CD4-positive, CD25-positive, alpha-beta regulatory T cell (primary cell): ENCODE results near the gene SLC5A5. TPM values are rescaled to one million over a fixed set of nuclear protein-coding genes. Genes with fewer than 3 reads are reported as not detected.

Experiments used
- ATAC-seq, 2 donors: fragments of 150-1000 bp; cut with Tn5 transposase; one replicate each; pipeline ENCODE4 v1.10.0; 2021; ENCODE audit warnings: low read depth in 2 of 2, moderate number of reproducible peaks in 2 of 2, moderate library complexity in 1 of 2
- DNase-seq, 3 donors: peaks; one replicate each; pipeline versions ENCODE4 v3.0.0 to v3.0.0-alpha.2; 2012 to 2022; ENCODE audit warnings: mixed read lengths in 1 of 3
- H3K27ac ChIP-seq: one replicate; pipeline ENCODE4 v1.7.0; 2013; ENCODE audit warnings: mild to moderate bottlenecking, low read length; ENCODE audit not compliant: insufficient read depth, poor library complexity, severe bottlenecking
- H3K27me3 ChIP-seq: one replicate; pipeline ENCODE4 v1.7.0; 2013; ENCODE audit warnings: low read length; ENCODE audit not compliant: control insufficient read depth, insufficient read depth
- H3K36me3 ChIP-seq: one replicate; pipeline ENCODE4 v1.7.0; 2013; ENCODE audit warnings: mild to moderate bottlenecking, low read length, moderate library complexity; ENCODE audit not compliant: control insufficient read depth, insufficient read depth
- H3K4me1 ChIP-seq: 2 replicates; pipeline ENCODE4 v1.7.0; 2013; ENCODE audit warnings: mild to moderate bottlenecking, low read length; ENCODE audit not compliant: insufficient read depth, control insufficient read depth, poor library complexity, severe bottlenecking
- H3K4me3 ChIP-seq: one replicate; pipeline ENCODE4 v1.7.0; 2013; ENCODE audit warnings: low read depth, mild to moderate bottlenecking, low read length, moderate library complexity
- H3K9me3 ChIP-seq, 2 experiments: 1 replicate in 1 of 2; 2 replicates in 1 of 2; pipeline ENCODE4 v1.7.0; 2013; ENCODE audit warnings: low read length in 2 of 2, mild to moderate bottlenecking in 1 of 2, moderate library complexity in 1 of 2; ENCODE audit not compliant: control insufficient read depth in 2 of 2
- H3K27ac Mint-ChIP-seq, 3 donors: one replicate each; pipeline ENCODE4 v1.8.0; 2020 to 2022; ENCODE audit warnings: mild to moderate bottlenecking in 3 of 3, mixed read lengths in 3 of 3, moderate library complexity in 2 of 3
- H3K27me3 Mint-ChIP-seq: one replicate; pipeline ENCODE4 v1.8.0; 2022; ENCODE audit warnings: mild to moderate bottlenecking, mixed read lengths
- H3K36me3 Mint-ChIP-seq: one replicate; pipeline ENCODE4 v1.8.0; 2020; ENCODE audit warnings: mixed read lengths
- H3K4me1 Mint-ChIP-seq, 4 donors: one replicate each; pipeline ENCODE4 v1.8.0; 2020 to 2022; ENCODE audit warnings: mixed read lengths in 4 of 4, mild to moderate bottlenecking in 1 of 4
- H3K4me3 Mint-ChIP-seq, 4 donors: one replicate each; pipeline ENCODE4 v1.8.0; 2020 to 2022; ENCODE audit warnings: mild to moderate bottlenecking in 4 of 4, mixed read lengths in 4 of 4, moderate library complexity in 3 of 4
- H3K9me3 Mint-ChIP-seq, 7 donors: one replicate each; pipeline ENCODE4 v1.8.0; 2020 to 2022; ENCODE audit warnings: mixed read lengths in 7 of 7, mild to moderate bottlenecking in 3 of 7, moderate library complexity in 2 of 7
- polyA plus RNA-seq, 4 donors: library from polyadenylated mRNA; unstranded; fragments of 300-500 nt; fragmentation: Illumina TruSeq; gene quantifications; one replicate each; pipeline ENCODE4 v1.2.3, GENCODE V29; 2021
- total RNA-seq: library from RNA; stranded (reverse); gene quantifications from one replicate; pipeline ENCODE4 v1.2.3, GENCODE V29; 2022

Gene SLC5A5
- total and polyA plus RNA-seq, 5 donors from 2014 or later = 0.76 to 1.8 (median 1.2) TPM

- Histone ChIP-seq H3K4me3 (no peak overlapping the region), H3K27ac (no peak overlapping the region), H3K27me3 (no peaks in the 10 kb centered on the region), H3K4me1 (peaks cover 34% of the 10 kb centered on the region), H3K9me3 (no peaks in the 10 kb centered on the region), H3K36me3 (no peaks in the 10 kb centered on the region)
- Mint-ChIP-seq H3K27ac (peak overlapping the region in 1 of 3 donors; percentile 29), H3K9me3 (peaks cover 0 to 2% (median 0%) of the 10 kb centered on the region in 7 donors), H3K4me3 (peak overlapping the region; percentile 75 to 90 (median 86)), H3K27me3 (no peaks in the 10 kb centered on the region), H3K4me1 (peaks cover 0 to 34% (median 10%) of the 10 kb centered on the region in 4 donors), H3K36me3 (no peaks in the 10 kb centered on the region)
- ATAC-seq (no peak), DNase-seq (no peak)
Measured at GRCh38 chr19:17871032-17871877, 490 bp upstream of the SLC5A5 start.

DNA sequence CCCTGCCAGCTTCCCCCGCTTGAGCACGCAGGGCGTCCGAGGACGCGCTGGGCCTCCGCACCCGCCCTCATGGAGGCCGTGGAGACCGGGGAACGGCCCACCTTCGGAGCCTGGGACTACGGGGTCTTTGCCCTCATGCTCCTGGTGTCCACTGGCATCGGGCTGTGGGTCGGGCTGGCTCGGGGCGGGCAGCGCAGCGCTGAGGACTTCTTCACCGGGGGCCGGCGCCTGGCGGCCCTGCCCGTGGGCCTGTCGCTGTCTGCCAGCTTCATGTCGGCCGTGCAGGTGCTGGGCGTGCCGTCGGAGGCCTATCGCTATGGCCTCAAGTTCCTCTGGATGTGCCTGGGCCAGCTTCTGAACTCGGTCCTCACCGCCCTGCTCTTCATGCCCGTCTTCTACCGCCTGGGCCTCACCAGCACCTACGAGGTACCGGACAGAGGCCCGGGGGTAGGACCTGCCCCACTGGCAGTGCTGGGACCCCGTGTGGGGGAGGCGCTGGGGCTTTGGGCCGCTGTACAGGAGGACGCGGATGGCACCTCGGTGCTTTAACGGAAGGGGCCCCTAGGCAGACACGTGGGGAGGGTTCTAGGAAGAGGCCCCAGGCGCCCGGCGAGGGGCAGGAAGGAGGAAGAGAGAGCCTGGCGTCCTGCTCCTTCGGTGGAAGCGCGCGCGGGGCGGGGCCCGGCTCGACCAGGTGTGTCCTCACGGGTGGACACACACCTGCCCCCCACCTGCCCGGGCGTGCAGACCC is 681 bp downstream of the SLC5A5 start:
- peak overlapping the region in 2 of 3 donors; percentile 32 to 66 for H3K27ac Mint-ChIP-seq
- DNase-seq = peak in 2 of 3 donors; percentile 39 to 91
- ATAC-seq = peak; percentile 45 to 50

GRCh38 chr19:17873786-17874757 is 2.3 kb downstream of the SLC5A5 start:
- Histone ChIP-seq H3K27me3 (no peaks in the 10 kb centered on the region), H3K9me3 (no peaks in the 10 kb centered on the region), H3K4me1 (peaks cover 34% of the 10 kb centered on the region), H3K4me3 (no peak overlapping the region), H3K36me3 (no peaks in the 10 kb centered on the region), H3K27ac (peak overlapping the region; percentile 19)
- no peaks in the 10 kb centered on the region for H3K36me3 Mint-ChIP-seq
- ATAC-seq = peak; percentile 71
- no peaks in the 10 kb centered on the region for H3K9me3 Mint-ChIP-seq
- H3K4me3 Mint-ChIP-seq = peak overlapping the region; percentile 50 to 86 (median 85)
- DNase-seq = peak; percentile 53 to 86 (median 69)
- no peaks in the 10 kb centered on the region for H3K27me3 Mint-ChIP-seq
- peak overlapping the region; percentile 32 to 89 (median 48) for H3K27ac Mint-ChIP-seq
- H3K4me1 Mint-ChIP-seq = peaks cover 0 to 30% (median 10%) of the 10 kb centered on the region in 4 donors

More for the DNA sequence above, 681 bp downstream of the SLC5A5 start:
- Mint-ChIP-seq H3K9me3 (peaks cover 0 to 2% (median 0%) of the 10 kb centered on the region in 7 donors), H3K4me1 (peaks cover 0 to 34% (median 10%) of the 10 kb centered on the region in 4 donors), H3K36me3 (no peaks in the 10 kb centered on the region), H3K27me3 (no peaks in the 10 kb centered on the region), H3K4me3 (peak overlapping the region; percentile 75 to 92 (median 85))
- Histone ChIP-seq H3K27ac (peak overlapping the region; percentile 63), H3K9me3 (no peaks in the 10 kb centered on the region), H3K36me3 (no peaks in the 10 kb centered on the region), H3K4me1 (peaks cover 34% of the 10 kb centered on the region), H3K4me3 (no peak overlapping the region), H3K27me3 (no peaks in the 10 kb centered on the region)

GRCh38 chr19:17874758-17875135 is 3.0 kb downstream of the SLC5A5 start:
- Mint-ChIP-seq H3K27me3 (no peaks in the 10 kb centered on the region), H3K27ac (peak overlapping the region in 1 of 3 donors; percentile 88), H3K4me1 (peaks cover 0 to 30% (median 10%) of the 10 kb centered on the region in 4 donors)

GRCh38 chr19:17877696-17878095 is 6.0 kb downstream of the SLC5A5 start:
- Histone ChIP-seq H3K27ac (no peak overlapping the region), H3K27me3 (no peaks in the 10 kb centered on the region), H3K4me3 (no peak overlapping the region), H3K4me1 (peaks cover 15% of the 10 kb centered on the region), H3K36me3 (no peaks in the 10 kb centered on the region), H3K9me3 (no peaks in the 10 kb centered on the region)
- Mint-ChIP-seq H3K27me3 (no peaks in the 10 kb centered on the region), H3K27ac (peak overlapping the region in 2 of 3 donors; percentile 36 to 78), H3K4me3 (no peak overlapping the region), H3K36me3 (no peaks in the 10 kb centered on the region), H3K9me3 (no peaks in the 10 kb centered on the region), H3K4me1 (peaks cover 0 to 16% (median 6%) of the 10 kb centered on the region in 4 donors)
- no peak for ATAC-seq
- no peak for DNase-seq

More at GRCh38 chr19:17874758-17875135, 3.0 kb downstream of the SLC5A5 start:
- Histone ChIP-seq H3K27ac (no peak overlapping the region), H3K4me3 (no peak overlapping the region), H3K36me3 (no peaks in the 10 kb centered on the region), H3K27me3 (no peaks in the 10 kb centered on the region), H3K9me3 (no peaks in the 10 kb centered on the region), H3K4me1 (peaks cover 34% of the 10 kb centered on the region)
- Mint-ChIP-seq H3K9me3 (no peaks in the 10 kb centered on the region), H3K4me3 (peak overlapping the region; percentile 50 to 86 (median 82)), H3K36me3 (no peaks in the 10 kb centered on the region)
- ATAC-seq (no peak), DNase-seq (no peak)

DNA sequence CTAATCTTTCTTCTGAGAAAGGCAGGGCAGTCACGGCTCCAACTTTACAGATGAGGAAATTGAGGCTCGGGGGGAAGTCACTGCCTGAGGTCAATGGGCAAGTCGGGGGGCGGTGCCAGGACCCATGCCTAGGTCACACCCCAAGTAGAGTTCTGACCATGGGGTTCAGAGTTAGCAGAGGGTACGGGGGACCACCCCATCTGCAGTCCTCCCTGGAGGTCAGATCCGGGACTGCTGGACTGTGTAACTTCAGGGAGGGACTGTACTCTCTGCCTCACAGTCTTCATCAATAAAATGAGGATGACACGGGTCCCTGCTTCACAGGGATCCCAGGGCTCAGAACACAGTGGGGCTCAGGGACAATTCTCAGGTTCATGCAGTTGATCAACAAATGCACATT is 7.7 kb downstream of the SLC5A5 start:
- H3K4me1 Mint-ChIP-seq = peaks cover 0 to 4% (median 1%) of the 10 kb centered on the region in 4 donors
- Histone ChIP-seq H3K4me3 (no peak overlapping the region), H3K9me3 (no peaks in the 10 kb centered on the region), H3K27me3 (no peaks in the 10 kb centered on the region), H3K36me3 (no peaks in the 10 kb centered on the region), H3K27ac (no peak overlapping the region), H3K4me1 (peaks cover under 1% of the 10 kb centered on the region)
- H3K36me3 Mint-ChIP-seq = no peaks in the 10 kb centered on the region
- H3K27me3 Mint-ChIP-seq = no peaks in the 10 kb centered on the region
- no peak for DNase-seq
- ATAC-seq = no peak
- H3K4me3 Mint-ChIP-seq = no peak overlapping the region
- H3K9me3 Mint-ChIP-seq = no peaks in the 10 kb centered on the region
- H3K27ac Mint-ChIP-seq = no peak overlapping the region

- Histone ChIP-seq H3K4me1 (no peaks in the 10 kb centered on the region), H3K9me3 (no peaks in the 10 kb centered on the region), H3K27me3 (no peaks in the 10 kb centered on the region), H3K36me3 (no peaks in the 10 kb centered on the region), H3K27ac (no peak overlapping the region), H3K4me3 (no peak overlapping the region)
- H3K27ac Mint-ChIP-seq = no peak overlapping the region
- no peaks in the 10 kb centered on the region for H3K4me1 Mint-ChIP-seq
- DNase-seq (no peak), ATAC-seq (no peak)
- H3K9me3 Mint-ChIP-seq = no peaks in the 10 kb centered on the region
- H3K36me3 Mint-ChIP-seq = peaks cover 3% of the 10 kb centered on the region
- no peaks in the 10 kb centered on the region for H3K27me3 Mint-ChIP-seq
- H3K4me3 Mint-ChIP-seq = no peak overlapping the region
Measured at GRCh38 chr19:17881701-17882100, 10.0 kb downstream of the SLC5A5 start.
